Ureter (tissue), 1 donor: ENCODE data around the gene CD8B. TPM values are rescaled to one million over a fixed set of nuclear protein-coding genes. Genes with fewer than 3 reads are reported as not detected.

Experiments
- DNase-seq: peaks from one replicate; pipeline ENCODE4 v3.0.0-alpha.2; 2020; ENCODE audit warnings: low spot score
- total RNA-seq: library from RNA; stranded (reverse); gene quantifications from one replicate; pipeline ENCODE4 v1.2.4, GENCODE V29; 2023
- donor health status: DM: yes; HTN: yes; CAD: no.

The CD8B gene
- total RNA-seq, 1 donor from 2014 or later, result 3.5 TPM

DNA sequence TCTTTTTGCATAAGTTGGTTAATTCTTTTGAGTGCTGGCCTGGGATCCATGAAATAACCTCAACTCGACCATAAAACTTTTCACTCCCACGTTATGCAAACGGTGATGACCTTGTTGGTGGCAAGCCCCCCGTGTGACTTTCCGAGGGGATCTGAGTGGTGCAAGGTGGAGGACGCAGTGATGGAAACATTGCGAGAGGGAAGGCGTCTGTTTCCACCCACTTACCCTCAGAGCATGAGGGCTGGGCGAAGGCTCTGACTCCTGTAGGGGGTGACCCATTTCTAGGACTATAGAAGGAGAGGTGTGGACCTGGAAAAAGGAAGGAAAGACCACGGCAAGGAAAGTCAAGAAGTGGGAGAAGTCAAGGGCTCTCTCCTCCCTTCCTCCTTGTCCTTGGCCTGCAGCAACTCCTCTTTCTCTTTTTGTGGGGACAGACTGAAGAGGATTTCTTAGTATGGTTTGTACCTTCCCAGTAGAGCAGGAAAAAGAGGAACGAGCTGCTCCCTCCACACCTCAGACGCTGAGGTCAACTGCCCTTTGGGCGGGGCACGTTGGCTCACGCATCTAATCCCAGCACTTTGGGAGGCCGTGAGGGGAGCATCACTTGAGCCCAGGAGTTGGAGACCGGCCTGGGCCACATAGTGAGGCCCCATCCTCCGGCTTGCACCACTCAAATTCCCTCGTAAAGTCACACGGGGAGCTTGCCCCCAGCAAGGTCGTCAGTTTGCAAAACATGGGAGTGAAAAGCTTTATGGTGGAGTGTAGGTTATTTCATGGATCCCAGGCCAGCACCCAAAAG, 55.4 kb downstream of the CD8B start:
- no peak for DNase-seq

DNA sequence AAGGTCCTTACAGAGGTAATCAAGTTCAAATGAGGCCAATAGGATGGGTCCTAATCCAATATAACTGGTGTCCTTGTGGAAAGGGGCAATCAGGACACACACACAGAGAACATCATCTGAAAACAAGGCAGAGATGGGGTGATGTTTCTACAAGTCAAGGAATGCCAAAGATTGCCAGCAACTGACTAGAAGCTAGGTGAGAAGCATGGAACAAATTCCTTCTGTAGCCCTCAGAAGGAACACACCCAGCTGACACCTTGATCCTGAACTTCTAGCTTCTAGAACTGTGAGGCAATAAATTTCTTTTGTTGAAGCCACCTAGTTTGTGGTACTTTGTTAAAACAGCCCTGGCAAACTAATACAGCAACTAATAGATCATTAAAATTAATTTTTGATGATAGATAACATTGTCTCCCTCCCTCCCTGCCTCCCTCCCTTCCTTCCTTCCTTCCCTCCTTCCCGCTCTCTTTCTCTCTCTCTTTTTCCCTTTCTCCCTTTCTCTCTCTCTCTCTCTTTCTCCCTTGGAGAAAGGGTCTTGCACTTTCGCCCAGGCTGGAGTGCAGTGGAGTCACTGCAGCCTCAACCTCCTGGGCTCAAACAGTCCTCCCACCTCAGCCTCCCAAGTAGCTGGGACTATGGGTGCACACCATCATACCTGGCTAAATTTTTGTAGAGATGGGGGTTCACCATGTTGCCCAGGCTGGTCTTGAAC, 60.7 kb downstream of the CD8B start:
- no peak for DNase-seq

DNA sequence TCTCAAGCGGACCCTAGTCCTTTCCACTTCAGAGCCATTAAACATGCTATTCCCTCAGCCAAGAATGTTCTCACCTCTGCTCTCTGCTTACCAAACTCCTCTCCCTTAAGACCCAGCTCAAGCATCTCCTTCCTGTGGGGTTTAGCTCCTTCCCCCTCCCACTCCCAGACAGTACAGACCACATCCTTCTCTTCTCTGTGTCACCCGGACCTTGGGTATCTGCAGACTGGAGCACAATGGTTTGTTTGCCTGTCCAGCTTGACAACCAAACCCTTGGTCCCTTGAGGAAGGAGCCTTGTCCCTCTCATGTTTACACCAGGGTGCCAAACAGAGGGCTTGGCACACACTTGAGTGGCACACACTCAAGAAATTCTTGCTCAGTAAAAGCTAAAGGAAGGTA, 66.8 kb downstream of the CD8B start:
- DNase-seq, result no peak

DNA sequence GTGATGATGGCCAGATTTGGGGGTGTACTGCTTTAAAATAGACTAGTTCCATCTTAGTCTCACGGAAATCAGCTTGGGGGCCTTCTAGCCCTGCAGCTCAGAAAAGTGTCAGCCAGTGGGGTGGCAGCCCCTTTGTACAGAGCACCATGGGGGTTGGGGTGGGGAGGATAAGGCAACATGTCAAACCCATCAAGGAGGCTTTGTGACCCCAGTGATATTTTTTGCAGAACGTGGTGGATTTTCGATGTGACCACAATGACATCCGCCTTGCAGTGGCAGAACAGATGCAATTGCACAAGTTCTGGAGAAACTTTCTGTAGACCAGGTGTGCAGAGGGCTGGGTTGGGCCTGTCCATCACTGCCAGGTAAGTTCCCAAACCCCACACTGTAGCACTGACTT, 67.9 kb downstream of the CD8B start:
- DNase-seq, result no peak

DNA sequence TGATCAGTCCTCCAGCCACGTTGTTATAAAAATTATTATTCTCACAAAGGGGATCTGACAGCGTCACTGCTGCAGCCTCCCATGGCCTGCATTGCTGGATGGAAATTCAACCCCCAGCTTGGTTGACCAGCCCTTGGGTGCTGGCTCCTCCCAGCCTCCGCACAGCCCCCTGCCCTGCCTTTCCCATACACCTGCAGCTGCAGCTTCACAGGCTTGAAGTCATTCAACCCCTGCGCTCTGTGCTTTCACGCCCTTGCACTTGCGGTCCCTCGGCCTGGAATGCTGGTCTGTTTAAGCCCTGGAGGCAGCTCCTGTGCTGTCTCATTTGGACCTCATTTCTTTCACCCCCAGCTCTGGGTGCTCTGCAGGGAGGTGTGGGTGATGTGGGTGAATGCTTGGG, 70.1 kb downstream of the CD8B start:
- DNase-seq, result no peak

DNA sequence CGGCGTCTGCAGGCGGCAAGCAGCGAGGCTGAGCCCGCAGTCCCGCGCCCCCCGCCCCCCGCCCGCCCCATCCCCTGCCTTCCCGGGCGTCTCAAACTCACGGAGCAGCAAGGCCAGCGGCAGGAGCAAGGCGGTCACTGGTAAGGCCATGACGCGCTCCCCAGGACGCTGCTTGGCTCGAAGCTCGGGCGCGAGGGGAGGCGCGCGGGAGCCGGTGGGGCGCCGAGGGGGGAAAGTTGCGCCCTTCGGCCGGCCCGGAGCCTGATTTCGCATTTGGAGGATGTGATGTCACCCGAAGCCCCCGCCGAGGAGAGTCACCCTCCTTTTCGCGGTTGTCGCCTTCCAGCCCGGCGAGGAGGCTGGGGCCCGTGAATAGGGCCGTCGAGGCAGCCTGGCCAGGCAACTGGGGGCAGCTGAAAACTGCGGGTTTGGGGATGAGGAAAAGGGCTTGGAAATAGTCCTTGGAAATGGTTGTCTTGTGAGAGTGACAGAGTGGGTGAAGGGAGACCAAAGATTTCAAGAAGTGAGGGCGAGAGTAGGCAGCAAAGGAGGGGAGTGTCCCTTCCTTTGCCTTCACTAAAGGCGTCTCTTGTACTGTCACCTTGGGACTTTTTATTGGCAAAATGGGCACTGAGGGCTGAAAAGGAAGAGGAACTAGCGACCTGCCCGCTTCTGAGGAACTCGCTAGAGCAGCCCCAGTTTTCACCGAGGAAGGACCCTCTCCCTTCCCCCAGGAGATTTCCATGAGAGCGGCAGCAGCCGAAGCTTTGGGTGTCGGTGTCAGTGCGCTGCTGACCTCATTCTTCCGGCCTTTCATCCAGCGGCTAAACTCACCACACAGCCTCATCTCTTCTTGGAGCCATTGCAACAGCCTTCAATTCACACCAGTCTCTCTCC, 70.8 kb downstream of the CD8B start, which contains the start of gene CD8A:
CD8A (minus strand) TSS at position 238 of the 897 bp plus-strand sequence; CDS start at position 150, 88 bp downstream.
- DNase-seq, result no peak

DNA sequence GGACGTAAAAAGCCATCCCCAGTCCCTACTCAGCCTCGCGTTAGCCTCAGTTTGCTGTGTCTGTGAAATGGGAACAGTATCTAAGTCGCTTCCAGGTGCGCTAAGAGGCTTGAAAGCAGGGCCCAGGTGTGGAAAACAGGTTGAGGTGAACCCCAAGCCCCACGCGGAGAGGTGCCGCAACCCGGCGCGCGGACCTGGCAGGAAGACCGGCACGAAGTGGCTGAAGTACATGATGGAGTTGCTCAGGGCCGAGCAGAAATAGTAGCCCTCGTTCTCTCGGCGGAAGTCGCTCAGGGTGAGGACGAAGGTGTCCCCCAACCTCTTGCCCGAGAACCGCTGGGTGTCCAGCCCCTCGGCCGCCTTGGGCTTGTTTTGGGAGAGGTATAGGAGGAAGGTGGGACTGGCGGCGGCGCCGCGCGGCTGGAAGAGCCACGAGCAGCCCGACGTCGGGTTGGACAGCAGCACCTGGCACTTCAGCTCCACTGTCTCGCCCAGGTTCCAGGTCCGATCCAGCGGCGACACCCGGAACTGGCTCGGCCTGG, 71.5 kb downstream of the CD8B start:
- DNase-seq, result no peak

DNA sequence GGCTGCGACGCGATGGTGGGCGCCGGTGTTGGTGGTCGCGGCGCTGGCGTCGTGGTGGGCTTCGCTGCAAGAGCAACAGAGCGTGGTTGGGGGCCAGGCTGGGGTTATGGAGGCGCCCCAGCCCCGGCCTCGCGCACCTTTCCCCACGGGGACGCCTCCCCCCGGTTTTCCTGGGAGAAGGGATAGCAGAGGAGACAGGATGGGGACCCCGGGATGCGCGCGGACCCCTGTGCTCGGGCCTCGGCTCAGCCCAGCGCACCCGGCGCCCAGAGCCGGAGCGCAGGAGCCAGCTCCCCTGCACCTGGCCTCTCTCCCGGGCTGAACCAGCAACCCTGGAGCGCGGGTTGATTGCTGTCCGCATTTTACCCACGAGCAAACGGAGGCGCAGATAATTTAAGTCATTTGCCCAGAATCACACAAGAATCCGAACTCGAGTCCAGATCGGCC, 72.0 kb downstream of the CD8B start:
- DNase-seq, result no peak

DNA sequence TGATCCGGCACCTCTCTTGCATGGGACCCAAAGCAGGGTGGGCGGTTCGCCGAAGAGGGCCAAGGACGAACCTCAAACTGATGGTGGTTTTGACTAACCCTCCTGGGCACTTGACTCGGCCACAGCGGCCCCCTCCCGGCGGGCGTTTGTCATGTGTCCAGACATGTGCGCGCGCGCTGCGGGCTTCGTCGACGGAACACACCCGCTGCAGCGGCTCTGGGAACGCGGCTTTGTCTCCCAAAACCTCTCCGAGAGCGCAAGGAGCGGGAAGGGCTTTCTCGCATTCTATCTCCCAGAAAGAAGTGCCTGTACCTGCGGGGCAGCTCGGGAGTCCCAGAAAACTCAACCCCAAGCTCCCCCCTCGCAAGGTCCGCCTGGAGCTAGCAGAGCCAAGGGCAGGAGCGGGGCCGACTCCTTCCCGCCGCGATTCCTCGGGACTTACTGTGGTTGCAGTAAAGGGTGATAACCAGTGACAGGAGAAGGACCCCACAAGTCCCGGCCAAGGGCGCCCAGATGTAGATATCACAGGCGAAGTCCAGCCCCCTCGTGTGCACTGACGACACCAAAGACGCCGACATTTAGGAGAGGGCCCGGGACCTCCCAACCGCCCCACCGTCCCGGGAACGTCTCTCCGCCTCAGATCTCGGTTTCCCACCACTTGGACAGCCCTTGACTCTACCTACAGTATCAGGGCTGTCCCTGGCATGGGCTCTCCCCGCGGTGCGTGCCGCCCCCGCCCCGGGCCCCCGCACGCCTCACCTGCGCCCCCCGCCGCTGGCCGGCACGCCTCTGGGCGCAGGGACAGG, 72.6 kb downstream of the CD8B start:
- DNase-seq, result no peak

DNA sequence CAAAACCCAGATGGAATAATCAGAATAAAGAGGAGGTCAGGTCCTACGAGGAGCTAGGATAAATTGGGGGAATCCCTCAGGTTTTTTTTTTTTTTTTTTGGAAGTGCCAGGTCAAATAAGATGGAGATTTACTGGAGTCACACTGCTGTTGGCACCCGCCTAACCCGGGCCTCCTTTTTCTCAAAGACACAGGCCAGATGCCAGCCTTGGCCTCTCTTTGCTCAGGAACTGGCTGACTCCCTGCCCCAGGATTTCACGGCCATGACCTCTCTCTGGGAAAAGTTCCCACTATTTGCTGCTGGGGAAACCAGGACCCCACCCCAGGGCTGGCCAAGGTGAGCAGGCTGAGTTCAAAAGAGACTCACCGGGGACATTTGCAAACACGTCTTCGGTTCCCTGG, 73.5 kb downstream of the CD8B start:
- DNase-seq, result no peak

DNA sequence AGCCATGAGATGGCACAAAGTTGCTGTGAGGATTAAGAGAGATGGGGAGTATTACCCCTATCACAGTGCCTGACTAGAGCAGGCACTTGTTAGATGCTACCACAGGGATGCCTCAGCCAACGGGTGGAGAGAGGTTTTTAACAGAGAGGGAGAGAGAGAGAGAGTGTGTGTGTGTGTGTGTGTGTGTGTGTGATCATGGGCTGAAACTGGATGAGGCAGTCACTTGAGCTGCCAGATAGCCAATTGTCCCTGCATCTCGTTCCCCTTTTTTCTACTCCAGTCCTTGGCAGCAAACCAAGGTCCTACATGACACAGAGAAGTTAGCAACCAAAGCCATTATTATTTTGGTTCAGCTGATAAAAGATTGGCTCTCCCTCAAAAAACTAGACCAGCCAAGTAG, 74.0 kb downstream of the CD8B start:
- no peak for DNase-seq

DNA sequence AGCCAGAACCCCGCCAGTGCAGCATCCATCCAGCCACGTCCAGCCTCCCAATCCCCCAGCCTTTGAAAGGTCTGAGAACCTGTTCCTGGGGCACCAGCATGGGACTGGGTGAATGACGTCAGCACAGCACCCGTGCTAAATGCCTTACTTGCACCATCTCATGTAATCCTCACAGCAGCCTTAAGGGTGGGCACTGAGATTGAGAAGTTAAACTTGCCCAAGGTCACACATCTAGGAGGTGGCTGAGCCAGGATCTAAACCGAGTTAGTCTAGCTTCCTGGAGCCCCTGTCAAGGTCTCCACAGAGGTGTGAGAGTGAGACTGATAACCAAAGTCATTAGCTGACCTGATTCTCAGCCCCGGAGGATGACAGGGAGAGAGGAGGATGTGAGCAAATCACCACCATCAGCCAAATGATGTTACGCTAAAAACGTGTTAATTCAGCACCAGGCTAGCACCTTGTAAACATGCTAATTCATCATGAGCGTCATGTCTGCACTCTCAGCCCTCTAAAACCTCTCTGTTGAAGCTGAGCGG, 75.6 kb downstream of the CD8B start:
- DNase-seq, result no peak

DNA sequence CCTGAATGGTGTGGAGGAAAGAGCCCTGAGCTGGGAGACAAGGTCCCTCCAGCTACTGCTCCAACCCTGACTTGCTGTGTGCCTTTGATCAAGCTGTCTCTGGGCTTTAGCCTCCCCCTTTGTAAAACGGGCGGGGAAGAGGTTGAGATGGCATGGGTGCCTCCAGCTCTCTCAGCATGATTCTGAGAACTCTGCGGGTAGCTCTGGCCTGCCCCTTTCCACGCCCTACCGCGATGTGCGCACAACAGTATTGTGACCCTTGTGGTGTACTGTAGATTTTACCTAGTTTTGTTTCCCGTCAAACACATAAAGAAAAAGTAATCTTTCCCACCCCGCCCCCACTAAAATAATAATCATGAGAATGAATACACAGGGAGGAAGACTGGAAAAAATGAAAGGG, 76.2 kb downstream of the CD8B start:
- DNase-seq, result no peak

DNA sequence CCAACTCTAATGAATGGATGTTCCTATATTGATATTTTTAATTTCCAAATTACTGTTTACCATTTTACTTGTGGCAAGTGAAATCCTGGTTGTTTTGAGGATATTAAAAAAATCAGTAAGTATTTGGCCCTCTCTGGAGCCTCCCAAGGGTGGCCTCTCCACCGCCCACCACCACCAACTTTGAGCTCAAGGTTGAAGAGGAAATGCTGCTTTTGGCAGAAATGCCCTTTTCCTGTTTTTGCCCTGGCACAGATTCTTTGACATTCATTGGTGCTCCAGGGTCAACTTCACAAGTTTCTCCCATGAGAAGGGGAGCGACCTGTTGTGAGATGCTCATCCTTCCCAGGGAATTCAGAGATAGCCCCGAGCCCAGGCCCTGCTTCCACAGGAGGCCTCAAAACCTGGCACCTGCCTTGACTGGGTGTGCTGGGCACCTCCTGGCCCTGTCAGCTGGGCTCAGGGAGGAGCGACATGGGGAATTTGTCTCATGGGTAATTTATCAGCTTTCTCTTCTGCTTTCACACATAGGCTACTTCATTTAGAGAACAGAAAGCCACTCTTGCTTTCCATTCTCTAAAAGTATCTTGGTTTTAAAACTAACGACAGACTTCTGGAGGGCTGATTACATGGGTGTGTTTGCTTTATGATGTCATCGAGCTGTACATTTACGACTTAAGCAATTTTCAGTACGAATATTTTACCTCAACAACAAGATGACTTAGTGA, 77.9 kb downstream of the CD8B start:
- no peak for DNase-seq

DNA sequence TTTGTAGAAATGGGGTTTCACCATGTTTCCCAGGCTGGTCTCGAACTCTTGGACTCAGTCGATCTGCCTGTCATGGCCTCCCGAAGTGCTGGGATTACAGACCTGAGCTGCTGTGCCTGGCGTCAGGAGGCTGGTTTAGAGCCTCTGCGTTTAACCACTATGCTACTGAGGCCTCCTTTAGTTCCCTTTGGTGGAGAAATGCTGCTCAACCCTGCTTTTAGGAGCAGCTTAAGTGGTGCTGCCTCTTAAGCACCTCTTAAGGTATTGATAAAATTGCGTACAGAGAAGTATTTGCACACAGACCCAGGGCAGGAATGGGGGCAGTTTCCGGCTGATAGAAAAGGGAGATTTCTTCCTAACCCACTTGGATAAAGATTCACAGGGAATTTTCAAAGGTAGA, 78.9 kb downstream of the CD8B start:
- no peak for DNase-seq

DNA sequence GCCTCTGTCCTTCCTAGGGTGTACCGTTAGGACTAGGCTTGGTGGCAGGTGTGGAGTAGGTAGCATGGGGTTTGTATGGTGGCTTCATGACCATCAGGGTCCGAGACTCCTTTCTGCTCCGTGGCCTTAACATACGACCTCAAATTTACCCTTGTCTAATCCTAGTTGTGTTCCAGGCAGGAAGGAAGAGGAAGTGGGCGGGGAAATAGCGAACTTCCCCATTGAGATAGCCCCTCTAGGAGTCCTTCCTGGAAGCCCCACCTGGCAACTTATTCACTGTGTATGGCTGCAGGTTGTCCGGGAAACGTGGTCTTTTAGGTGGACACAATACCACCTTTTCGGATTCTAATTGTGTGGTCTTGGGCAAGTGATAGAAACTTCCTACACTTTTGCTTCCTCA, 80.3 kb downstream of the CD8B start:
- DNase-seq, result no peak

DNA sequence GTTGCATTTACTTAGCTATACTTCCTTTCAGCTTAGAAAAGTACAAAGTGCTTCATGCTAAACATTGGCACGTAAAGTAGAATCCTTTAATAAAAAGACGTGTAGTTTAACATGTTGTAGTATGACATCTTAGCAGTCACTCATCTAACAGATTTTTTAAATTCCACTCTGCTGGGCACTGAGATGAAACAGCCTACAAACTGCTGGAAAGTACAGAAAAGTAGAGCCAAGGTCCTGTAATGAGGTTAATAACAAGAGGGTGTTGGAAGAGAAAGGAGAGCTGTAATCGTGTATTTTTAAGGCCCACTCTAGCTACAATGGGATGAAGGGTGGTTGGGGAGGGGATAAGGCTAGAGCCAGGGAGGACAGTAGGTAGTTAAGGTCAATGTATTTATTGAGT, 81.7 kb downstream of the CD8B start:
- DNase-seq, result no peak

DNA sequence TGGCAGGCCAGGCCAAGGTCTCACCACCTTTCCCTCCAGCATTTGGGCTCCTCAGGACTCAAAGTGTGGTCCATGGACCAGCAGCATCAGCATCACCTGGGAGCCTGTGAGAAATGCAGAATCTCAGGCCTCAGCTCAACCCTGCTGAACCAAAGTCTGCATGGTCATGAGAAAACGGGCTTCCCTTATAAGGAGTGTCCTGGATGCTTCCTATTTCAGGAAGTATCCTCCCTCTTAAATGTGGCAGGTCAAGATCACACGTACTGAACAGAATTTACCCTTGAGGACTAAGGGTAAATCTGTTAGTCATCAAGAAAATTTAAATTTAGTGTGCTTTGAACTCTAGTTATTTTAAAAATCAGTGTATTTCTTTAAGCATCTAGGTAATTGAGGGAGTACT, 82.7 kb downstream of the CD8B start:
- DNase-seq, result no peak

DNA sequence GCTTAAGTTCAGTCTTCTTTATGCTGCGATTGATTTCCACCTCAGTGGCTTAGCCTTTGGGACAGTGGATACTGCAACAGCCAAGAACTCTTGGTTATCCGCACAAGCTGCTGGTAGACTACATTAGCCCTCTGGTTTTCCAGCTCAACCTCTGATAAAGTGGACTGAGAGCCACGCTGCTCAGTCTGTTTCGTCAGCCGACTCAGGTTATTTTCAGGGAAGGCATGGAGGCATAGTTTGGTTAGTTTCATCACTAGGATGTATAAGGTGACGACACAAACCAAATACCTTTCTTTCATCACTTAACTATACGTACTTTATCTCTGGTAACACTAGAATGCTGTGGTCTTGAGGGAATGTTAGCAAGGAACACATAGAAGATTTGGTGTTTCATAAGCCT, 85.2 kb downstream of the CD8B start:
- DNase-seq, result no peak

DNA sequence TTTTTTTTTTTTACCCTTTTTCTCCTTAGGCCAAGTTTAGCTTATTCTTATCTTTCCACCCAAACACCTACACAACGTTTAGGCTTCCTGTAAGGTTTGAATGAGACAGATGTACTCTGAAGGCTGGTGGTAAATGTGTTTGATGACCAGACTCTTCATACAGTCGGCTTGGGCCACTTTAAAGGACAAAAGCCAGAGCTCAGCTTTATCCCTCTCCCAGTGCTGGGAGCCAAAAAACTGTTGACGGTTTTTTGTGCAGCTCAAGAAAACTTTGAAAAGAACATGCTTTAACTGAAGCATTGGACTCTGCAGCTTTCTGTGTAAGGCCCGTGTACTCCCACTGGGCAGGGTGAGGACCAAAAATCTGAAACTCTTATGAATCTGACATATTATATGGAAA, 86.3 kb downstream of the CD8B start:
- DNase-seq, result no peak
